ENCODE results near the gene CHRNA4. TPM values are rescaled to one million over a fixed set of nuclear protein-coding genes. Genes with fewer than 3 reads are reported as not detected.

CHRNA4 gene
- total and polyA plus RNA-seq, 10 of the 15 experiments (the other 5 are each of a cell fraction or from before 2014, with no cell fraction given), result 0.04 to 0.41 (median 0.06) TPM; not detected in 5

DNA sequence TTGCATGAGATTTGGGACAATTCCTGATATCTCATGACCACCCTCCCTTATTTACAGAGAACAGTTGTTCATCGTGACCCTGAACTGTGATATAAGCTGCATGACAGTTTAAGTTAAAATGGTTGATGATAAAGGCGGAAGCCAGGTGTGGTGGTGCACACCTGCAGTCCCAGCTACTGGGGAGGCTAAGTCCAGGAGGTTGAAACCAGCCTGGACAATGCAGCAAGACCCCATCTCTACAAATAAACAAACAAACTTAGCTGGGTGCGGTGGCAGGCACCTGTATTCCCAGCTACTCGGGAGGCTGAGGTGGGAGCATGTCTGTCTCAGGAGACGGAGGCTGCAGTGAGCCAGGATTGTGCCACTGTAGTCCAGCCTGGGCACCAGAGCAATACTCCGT, 44.1 kb downstream of the CHRNA4 start (continued):
- no peak for TF ChIP-seq SMAD1 (IDR thresholded peaks at IDR 0.05; ENCODE audit: low read depth, partially characterized antibody)
- TF ChIP-seq POLR2AphosphoS2 (IDR thresholded peaks at IDR 0.05; ENCODE audit: low read depth, low read length), result no peak

DNA sequence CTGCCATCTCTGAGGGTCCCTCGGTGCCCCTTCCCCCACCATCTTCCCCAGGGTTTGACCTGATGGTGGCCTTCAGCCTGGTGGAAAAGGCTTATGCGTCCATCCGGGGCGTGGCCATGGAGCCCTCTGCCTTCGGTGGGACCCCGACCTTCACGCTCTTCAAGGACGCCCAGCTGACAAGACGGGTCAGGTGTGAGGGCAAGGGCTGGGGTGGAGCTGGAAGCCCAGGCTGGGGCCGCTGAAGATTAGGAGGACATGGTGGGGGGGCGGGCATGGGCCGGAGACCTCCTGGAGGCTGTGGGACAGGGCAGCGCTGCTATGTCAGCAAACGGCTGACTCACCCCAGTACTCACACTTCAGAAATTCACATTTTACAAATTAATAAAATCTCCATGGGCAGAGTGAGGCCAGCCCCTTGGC, 44.6 kb downstream of the CHRNA4 start:
- Histone ChIP-seq H3K27me3 (replicated peaks in 1 of 2; ENCODE audit: control insufficient read depth in 2 of 2, insufficient read depth in 2 of 2, low read length in 1 of 2) (no peaks in the 10 kb centered on the region), H3K4me2 (ENCODE audit: control insufficient read depth, insufficient read depth) (no peak overlapping the region), H3K27ac (ENCODE audit: control insufficient read depth, insufficient read depth) (no peak overlapping the region), H3K9me3 (replicated peaks; ENCODE audit: control insufficient read depth, insufficient read depth, low read length) (no peaks in the 10 kb centered on the region), H3K79me2 (ENCODE audit: control insufficient read depth, insufficient read depth, low read length) (no peaks in the 10 kb centered on the region), H3K36me3 (ENCODE audit: control insufficient read depth in 2 of 2, insufficient read depth in 2 of 2, low read length in 1 of 2) (no peaks in the 10 kb centered on the region), H3K9ac (ENCODE audit: control insufficient read depth, insufficient read depth, low read length) (no peak overlapping the region), H3K4me1 (ENCODE audit: control insufficient read depth, insufficient read depth, low read length) (no peaks in the 10 kb centered on the region), H3K4me3 (no peak overlapping the region), H4K20me1 (ENCODE audit: control insufficient read depth, insufficient read depth) (no peaks in the 10 kb centered on the region), H2AFZ (ENCODE audit: control insufficient read depth, low read depth, low read length) (no peak overlapping the region)
- intact Hi-C loops (cut with micrococcal nuclease; ENCODE audit: unreplicated experiment), result no loop called here
- DNase-seq (ENCODE audit: low read depth, low spot score) (no peak), FAIRE-seq (no peak), ATAC-seq (no peak)
- TF ChIP-seq NFXL1 (IDR thresholded peaks at IDR 0.05; ENCODE audit: borderline replicate concordance), result no peak
- TF ChIP-seq SREBF2 (IDR thresholded peaks at IDR 0.05; ENCODE audit: low read length), result no peak
- TF ChIP-seq YBX1 (IDR thresholded peaks at IDR 0.05), result no peak
- TF ChIP-seq SMAD1 (IDR thresholded peaks at IDR 0.05; ENCODE audit: low read depth, partially characterized antibody), result no peak
- TF ChIP-seq, protein P1, sequence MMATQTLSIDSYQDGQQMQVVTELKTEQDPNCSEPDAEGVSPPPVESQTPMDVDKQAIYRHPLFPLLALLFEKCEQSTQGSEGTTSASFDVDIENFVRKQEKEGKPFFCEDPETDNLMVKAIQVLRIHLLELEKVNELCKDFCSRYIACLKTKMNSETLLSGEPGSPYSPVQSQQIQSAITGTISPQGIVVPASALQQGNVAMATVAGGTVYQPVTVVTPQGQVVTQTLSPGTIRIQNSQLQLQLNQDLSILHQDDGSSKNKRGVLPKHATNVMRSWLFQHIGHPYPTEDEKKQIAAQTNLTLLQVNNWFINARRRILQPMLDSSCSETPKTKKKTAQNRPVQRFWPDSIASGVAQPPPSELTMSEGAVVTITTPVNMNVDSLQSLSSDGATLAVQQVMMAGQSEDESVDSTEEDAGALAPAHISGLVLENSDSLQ (IDR thresholded peaks at IDR 0.05), result no peak
- TF ChIP-seq GABPA (IDR thresholded peaks at IDR 0.05; ENCODE audit: low read depth), result no peak
- no peak for TF ChIP-seq CHD4 (IDR thresholded peaks at IDR 0.05)
- TF ChIP-seq, protein P2, sequence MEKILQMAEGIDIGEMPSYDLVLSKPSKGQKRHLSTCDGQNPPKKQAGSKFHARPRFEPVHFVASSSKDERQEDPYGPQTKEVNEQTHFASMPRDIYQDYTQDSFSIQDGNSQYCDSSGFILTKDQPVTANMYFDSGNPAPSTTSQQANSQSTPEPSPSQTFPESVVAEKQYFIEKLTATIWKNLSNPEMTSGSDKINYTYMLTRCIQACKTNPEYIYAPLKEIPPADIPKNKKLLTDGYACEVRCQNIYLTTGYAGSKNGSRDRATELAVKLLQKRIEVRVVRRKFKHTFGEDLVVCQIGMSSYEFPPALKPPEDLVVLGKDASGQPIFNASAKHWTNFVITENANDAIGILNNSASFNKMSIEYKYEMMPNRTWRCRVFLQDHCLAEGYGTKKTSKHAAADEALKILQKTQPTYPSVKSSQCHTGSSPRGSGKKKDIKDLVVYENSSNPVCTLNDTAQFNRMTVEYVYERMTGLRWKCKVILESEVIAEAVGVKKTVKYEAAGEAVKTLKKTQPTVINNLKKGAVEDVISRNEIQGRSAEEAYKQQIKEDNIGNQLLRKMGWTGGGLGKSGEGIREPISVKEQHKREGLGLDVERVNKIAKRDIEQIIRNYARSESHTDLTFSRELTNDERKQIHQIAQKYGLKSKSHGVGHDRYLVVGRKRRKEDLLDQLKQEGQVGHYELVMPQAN (conservative IDR thresholded peaks at IDR 0.05), result no peak
- TF ChIP-seq, protein P3, sequence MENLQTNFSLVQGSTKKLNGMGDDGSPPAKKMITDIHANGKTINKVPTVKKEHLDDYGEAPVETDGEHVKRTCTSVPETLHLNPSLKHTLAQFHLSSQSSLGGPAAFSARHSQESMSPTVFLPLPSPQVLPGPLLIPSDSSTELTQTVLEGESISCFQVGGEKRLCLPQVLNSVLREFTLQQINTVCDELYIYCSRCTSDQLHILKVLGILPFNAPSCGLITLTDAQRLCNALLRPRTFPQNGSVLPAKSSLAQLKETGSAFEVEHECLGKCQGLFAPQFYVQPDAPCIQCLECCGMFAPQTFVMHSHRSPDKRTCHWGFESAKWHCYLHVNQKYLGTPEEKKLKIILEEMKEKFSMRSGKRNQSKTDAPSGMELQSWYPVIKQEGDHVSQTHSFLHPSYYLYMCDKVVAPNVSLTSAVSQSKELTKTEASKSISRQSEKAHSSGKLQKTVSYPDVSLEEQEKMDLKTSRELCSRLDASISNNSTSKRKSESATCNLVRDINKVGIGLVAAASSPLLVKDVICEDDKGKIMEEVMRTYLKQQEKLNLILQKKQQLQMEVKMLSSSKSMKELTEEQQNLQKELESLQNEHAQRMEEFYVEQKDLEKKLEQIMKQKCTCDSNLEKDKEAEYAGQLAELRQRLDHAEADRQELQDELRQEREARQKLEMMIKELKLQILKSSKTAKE (IDR thresholded peaks at IDR 0.05; ENCODE audit: low read depth, poor library complexity, severe bottlenecking), result no peak
- TF ChIP-seq STAT3 (IDR thresholded peaks at IDR 0.05; ENCODE audit: low read depth, low read length), result no peak
- TF ChIP-seq CHD2 (IDR thresholded peaks at IDR 0.05; ENCODE audit: borderline replicate concordance, low read depth, low read length), result no peak
- no peak for TF ChIP-seq BMI1 (IDR thresholded peaks at IDR 0.05; ENCODE audit: borderline replicate concordance)
- TF ChIP-seq, protein P4, sequence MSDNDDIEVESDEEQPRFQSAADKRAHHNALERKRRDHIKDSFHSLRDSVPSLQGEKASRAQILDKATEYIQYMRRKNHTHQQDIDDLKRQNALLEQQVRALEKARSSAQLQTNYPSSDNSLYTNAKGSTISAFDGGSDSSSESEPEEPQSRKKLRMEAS (IDR thresholded peaks at IDR 0.05; ENCODE audit: low read depth, low read length), result no peak
- in situ Hi-C loops (cut with MboI), result no loop called here
- BruUV-seq (replicated peaks), result no TSS peak
- WGBS (ENCODE audit: insufficient coverage, insufficient replicate concordance, low lambda C conversion rate, missing lambda C conversion rate), result 47% methylated on average over 13 of the region's 14 CpGs
- ChIA-PET RAD21 (ENCODE audit: unreplicated experiment) (no interaction called here), POLR2A (no interaction called here), CTCF (no interaction called here), SMC1A (ENCODE audit: uncharacterized antibody, unreplicated experiment) (no interaction called here)
